ENCODE measurements around the gene CADM1. TPM values are rescaled to one million over a fixed set of nuclear protein-coding genes. Genes with fewer than 3 reads are reported as not detected.
A peak's percentile ranks its signal among the peaks of the same experiment; 100 is the strongest.

Gene CADM1
- total RNA-seq, 2 experiments from 2014 or later = 0.47 to 0.63 TPM

DNA sequence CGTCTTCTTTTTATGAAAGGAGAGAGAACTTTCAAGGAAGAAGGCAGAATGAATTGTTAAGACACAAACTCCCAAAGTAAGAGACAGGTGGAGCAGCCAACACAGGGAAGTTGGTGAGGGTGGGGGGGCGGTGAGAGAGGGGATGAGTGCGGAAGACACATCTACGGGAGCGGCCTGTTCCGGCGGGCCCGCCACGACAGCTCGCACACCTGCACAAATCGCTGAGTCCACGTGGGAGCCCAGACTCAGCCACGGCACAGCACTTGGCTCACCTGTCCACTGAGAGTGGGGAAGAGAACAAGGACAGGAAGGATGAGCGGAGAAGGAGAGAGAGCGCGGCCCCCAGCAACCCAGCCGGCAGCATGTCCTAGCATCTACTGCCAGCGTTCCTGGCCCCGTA lies 331.1 kb downstream of the CADM1 start:
- H3K27me3 Mint-ChIP-seq = no peaks in the 10 kb centered on the region
- no peaks in the 10 kb centered on the region for H3K9me3 Mint-ChIP-seq
- H3K4me3 Mint-ChIP-seq = no peak overlapping the region
- DNase-seq (no peak), ATAC-seq (no peak)
- TF ChIP-seq, protein P1, sequence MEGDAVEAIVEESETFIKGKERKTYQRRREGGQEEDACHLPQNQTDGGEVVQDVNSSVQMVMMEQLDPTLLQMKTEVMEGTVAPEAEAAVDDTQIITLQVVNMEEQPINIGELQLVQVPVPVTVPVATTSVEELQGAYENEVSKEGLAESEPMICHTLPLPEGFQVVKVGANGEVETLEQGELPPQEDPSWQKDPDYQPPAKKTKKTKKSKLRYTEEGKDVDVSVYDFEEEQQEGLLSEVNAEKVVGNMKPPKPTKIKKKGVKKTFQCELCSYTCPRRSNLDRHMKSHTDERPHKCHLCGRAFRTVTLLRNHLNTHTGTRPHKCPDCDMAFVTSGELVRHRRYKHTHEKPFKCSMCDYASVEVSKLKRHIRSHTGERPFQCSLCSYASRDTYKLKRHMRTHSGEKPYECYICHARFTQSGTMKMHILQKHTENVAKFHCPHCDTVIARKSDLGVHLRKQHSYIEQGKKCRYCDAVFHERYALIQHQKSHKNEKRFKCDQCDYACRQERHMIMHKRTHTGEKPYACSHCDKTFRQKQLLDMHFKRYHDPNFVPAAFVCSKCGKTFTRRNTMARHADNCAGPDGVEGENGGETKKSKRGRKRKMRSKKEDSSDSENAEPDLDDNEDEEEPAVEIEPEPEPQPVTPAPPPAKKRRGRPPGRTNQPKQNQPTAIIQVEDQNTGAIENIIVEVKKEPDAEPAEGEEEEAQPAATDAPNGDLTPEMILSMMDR (IDR thresholded peaks at IDR 0.05) = no peak
- no peaks in the 10 kb centered on the region for H3K4me1 Mint-ChIP-seq (ENCODE audit: low read depth)
- intact Hi-C loops (cut with micrococcal nuclease) = no loop called here
- no peaks in the 10 kb centered on the region for H3K36me3 Mint-ChIP-seq (ENCODE audit: low read depth)
- CTCF ChIA-PET = interaction anchor here (0.7 kb wide), 1 partner anchor 1438 kb away, joined by 3 read pairs; no protein-coding TSS in a partner anchor
- POLR2A ChIA-PET = no interaction called here
- no peak overlapping the region for H3K27ac Mint-ChIP-seq

- Mint-ChIP-seq H3K36me3 (ENCODE audit: low read depth) (no peaks in the 10 kb centered on the region), H3K4me3 (no peak overlapping the region), H3K4me1 (ENCODE audit: low read depth) (no peaks in the 10 kb centered on the region), H3K27me3 (peaks cover 1% of the 10 kb centered on the region), H3K9me3 (no peaks in the 10 kb centered on the region), H3K27ac (no peak overlapping the region)
- POLR2A ChIA-PET = no interaction called here
- TF ChIP-seq, protein P1 (IDR thresholded peaks at IDR 0.05) = peak; percentile 62
- intact Hi-C loops (cut with micrococcal nuclease) = no loop called here
- peak; percentile 45 for DNase-seq
- CTCF ChIA-PET = interaction anchor here (0.9 to 1.6 kb wide), 2 partner anchors 14 to 58 kb away, joined by 3 to 4 read pairs; no protein-coding TSS in a partner anchor
- no peak for ATAC-seq
Measured at GRCh38 chr11:115170133-115170815, 333.9 kb downstream of the CADM1 start.

DNA sequence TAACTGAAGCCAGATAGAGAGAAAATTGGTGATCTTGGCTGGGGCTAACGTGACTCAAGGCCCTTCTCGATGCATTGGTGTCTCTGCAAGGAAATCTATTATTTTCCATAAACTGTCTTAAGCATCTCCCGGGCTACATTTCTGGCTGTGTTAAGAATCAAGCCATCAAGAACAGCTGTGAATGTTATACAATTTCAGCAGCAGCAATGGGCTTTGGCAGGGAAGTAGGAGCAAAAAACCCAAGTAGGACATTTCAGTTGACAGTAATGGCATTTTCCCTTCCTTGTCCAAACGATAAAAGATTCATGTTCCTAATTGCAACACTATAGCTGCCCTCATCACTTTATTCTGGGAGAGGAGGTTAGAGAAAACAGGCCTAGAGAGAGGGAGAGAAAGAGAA lies 335.0 kb downstream of the CADM1 start:
- CTCF ChIA-PET = interaction anchor here (0.8 to 1.6 kb wide), 3 partner anchors 9 to 59 kb away, joined by 3 to 4 read pairs (median 4); no protein-coding TSS in a partner anchor
- peaks cover 1% of the 10 kb centered on the region for H3K27me3 Mint-ChIP-seq
- no peak for ATAC-seq
- no peaks in the 10 kb centered on the region for H3K4me1 Mint-ChIP-seq (ENCODE audit: low read depth)
- POLR2A ChIA-PET = no interaction called here
- H3K4me3 Mint-ChIP-seq = no peak overlapping the region
- no peak for DNase-seq
- H3K36me3 Mint-ChIP-seq (ENCODE audit: low read depth) = no peaks in the 10 kb centered on the region
- H3K9me3 Mint-ChIP-seq = no peaks in the 10 kb centered on the region
- TF ChIP-seq, protein P1 (IDR thresholded peaks at IDR 0.05) = no peak
- intact Hi-C loops (cut with micrococcal nuclease) = no loop called here
- H3K27ac Mint-ChIP-seq = no peak overlapping the region

DNA sequence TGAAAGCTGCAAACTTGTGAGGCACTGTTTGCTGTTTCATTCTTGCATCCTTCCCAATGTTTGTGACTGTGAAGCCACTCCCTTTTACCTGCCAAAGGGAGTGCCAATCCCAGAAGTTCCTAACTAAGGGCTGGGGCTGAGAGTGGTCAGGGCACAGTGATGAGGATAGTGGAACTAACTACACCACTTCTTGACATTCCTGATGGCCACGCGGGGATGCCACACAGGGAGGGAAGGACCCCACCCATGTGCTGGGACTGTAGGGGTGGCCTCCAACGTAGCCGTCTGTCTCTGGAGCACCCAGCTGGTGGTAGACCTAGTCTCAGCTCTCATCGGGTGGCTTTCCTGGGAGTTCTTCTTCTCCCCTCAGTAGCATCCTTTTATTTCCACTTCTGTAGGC lies 335.5 kb downstream of the CADM1 start:
- Mint-ChIP-seq H3K36me3 (ENCODE audit: low read depth) (no peaks in the 10 kb centered on the region), H3K4me1 (ENCODE audit: low read depth) (no peaks in the 10 kb centered on the region), H3K4me3 (no peak overlapping the region), H3K9me3 (no peaks in the 10 kb centered on the region), H3K27me3 (peaks cover 1% of the 10 kb centered on the region), H3K27ac (no peak overlapping the region)
- CTCF ChIA-PET = interaction anchor here (1.6 kb wide), 1 partner anchor 59 kb away, joined by 4 read pairs; no protein-coding TSS in a partner anchor
- POLR2A ChIA-PET = no interaction called here
- ATAC-seq (no peak), DNase-seq (no peak)
- intact Hi-C loops (cut with micrococcal nuclease) = no loop called here
- TF ChIP-seq, protein P1 (IDR thresholded peaks at IDR 0.05) = no peak

- H3K27ac Mint-ChIP-seq = no peak overlapping the region
- DNase-seq = no peak
- CTCF ChIA-PET = no interaction called here
- intact Hi-C loops (cut with micrococcal nuclease) = no loop called here
- peaks cover 1% of the 10 kb centered on the region for H3K27me3 Mint-ChIP-seq
- POLR2A ChIA-PET = no interaction called here
- no peaks in the 10 kb centered on the region for H3K9me3 Mint-ChIP-seq
- no peak for ATAC-seq
- TF ChIP-seq, protein P1 (IDR thresholded peaks at IDR 0.05) = no peak
- H3K36me3 Mint-ChIP-seq (ENCODE audit: low read depth) = no peaks in the 10 kb centered on the region
- H3K4me1 Mint-ChIP-seq (ENCODE audit: low read depth) = no peaks in the 10 kb centered on the region
- no peak overlapping the region for H3K4me3 Mint-ChIP-seq
Measured at GRCh38 chr11:115168229-115168671, 336.0 kb downstream of the CADM1 start.
